GM19463 (cell line): ENCODE data around the gene ZNF408.
"Not testable (repeated sequence)": the region's sequence is repeated elsewhere in the genome, so short reads cannot be mapped to it uniquely, and the experiment has no call there.

Experiments used
- ATAC-seq: cut with Tn5 transposase; IDR thresholded peaks from one replicate; pipeline ENCODE4 v1.9.1; 2021; ENCODE audit warnings: mild to moderate bottlenecking, moderate library complexity; ENCODE audit not compliant: unreplicated experiment

ZNF408 gene

GRCh38 chr11:46696212-46696558 is 4.6 kb upstream of the ZNF408 start:
- no peak for ATAC-seq

GRCh38 chr11:46697303-46697702 is 3.5 kb upstream of the ZNF408 start:
- ATAC-seq = no peak

GRCh38 chr11:46697723-46698122 is 3.1 kb upstream of the ZNF408 start:
- ATAC-seq = no peak

GRCh38 chr11:46698597-46698996 is 2.2 kb upstream of the ZNF408 start:
- ATAC-seq = no peak

GRCh38 chr11:46701078-46701654 is 335 bp downstream of the ZNF408 start:
- no peak for ATAC-seq

GRCh38 chr11:46705070-46705688 is 4.3 kb downstream of the ZNF408 start:
- ATAC-seq = no peak

GRCh38 chr11:46706886-46707285 is 6.1 kb downstream of the ZNF408 start:
- ATAC-seq = no peak

- ATAC-seq = not testable (repeated sequence)
These were observed 8.5 kb downstream of the ZNF408 start for GRCh38 chr11:46709351-46709750.

GRCh38 chr11:46710821-46711269 is 10.0 kb downstream of the ZNF408 start:
- no peak for ATAC-seq

GRCh38 chr11:46711303-46711702 is 10.5 kb downstream of the ZNF408 start:
- ATAC-seq = no peak

- no peak for ATAC-seq
These were observed 12.2 kb downstream of the ZNF408 start for GRCh38 chr11:46712874-46713576.

GRCh38 chr11:46717825-46718154 is 17.0 kb downstream of the ZNF408 start:
- not testable (repeated sequence) for ATAC-seq

GRCh38 chr11:46718155-46719019 is 17.6 kb downstream of the ZNF408 start:
- no peak for ATAC-seq

- ATAC-seq = no peak
These were observed 18.3 kb downstream of the ZNF408 start, which contains the start of gene F2 for GRCh38 chr11:46719048-46719542. Gene F2, plus strand, starts transcription at chr11:46719213. Its CDS starts 23 bp downstream, at chr11:46719236.

GRCh38 chr11:46719543-46720218 is 18.9 kb downstream of the ZNF408 start:
- no peak for ATAC-seq

- ATAC-seq = no peak
These were observed 20.5 kb downstream of the ZNF408 start for GRCh38 chr11:46721286-46721685.

GRCh38 chr11:46722566-46723358 is 21.9 kb downstream of the ZNF408 start:
- no peak for ATAC-seq

- no peak for ATAC-seq
These were observed 22.5 kb downstream of the ZNF408 start for GRCh38 chr11:46723359-46723680.

GRCh38 chr11:46724088-46724487 is 23.3 kb downstream of the ZNF408 start:
- no peak for ATAC-seq
